Stomach (tissue), 9 donors: ENCODE data around the gene SULT1C2. TPM values are rescaled to one million over a fixed set of nuclear protein-coding genes. Genes with fewer than 3 reads are reported as not detected.

Experiments used
- DNase-seq, 2 donors: peaks; one replicate each; pipeline versions ENCODE4 v3.0.0 to v3.0.0-alpha.2; 2013 to 2019
- H3K27ac ChIP-seq, 5 donors: fragments of 200-600 bp in 4 of 5; sonication (generic) in 4 of 5; one replicate each; pipeline ENCODE4 v1.5.1; 2013 to 2019; ENCODE audit warnings: mild to moderate bottlenecking in 1 of 5, moderate library complexity in 1 of 5
- H3K27me3 ChIP-seq, 3 donors: fragments of 200-600 bp; sonication (generic); one replicate each; pipeline ENCODE4 v1.5.1; 2017 to 2019; ENCODE audit warnings: mixed run types in 1 of 3
- H3K36me3 ChIP-seq, 4 donors: fragments of 200-600 bp; sonication (generic); 1 replicate in 3 of 4; 2 replicates in 1 of 4; pipeline ENCODE4 v1.5.1; 2016 to 2019
- H3K4me1 ChIP-seq, 4 donors: fragments of 200-600 bp; sonication (generic); one replicate each; pipeline ENCODE4 v1.5.1; 2016 to 2019
- H3K4me3 ChIP-seq, 4 donors: fragments of 200-600 bp; sonication (generic) in 3 of 4; one replicate each; pipeline ENCODE4 v1.5.1; 2016 to 2019; ENCODE audit warnings: mild to moderate bottlenecking in 1 of 4
- H3K9me3 ChIP-seq, 4 donors: fragments of 200-600 bp; sonication (generic); one replicate each; pipeline ENCODE4 v1.5.1; 2016 to 2019
- EP300 ChIP-seq: sonication (generic); formaldehyde crosslinking; IDR thresholded peaks from one replicate; pipeline ENCODE4 v1.6.1; 2017; ENCODE audit warnings: antibody characterized with exemption
- POLR2A ChIP-seq, 4 donors: fragments of 450-650 bp; IDR thresholded peaks; one replicate each; pipeline ENCODE4 v1.6.1; 2016; ENCODE audit warnings: antibody characterized with exemption in 4 of 4, control low read depth in 2 of 4, mild to moderate bottlenecking in 1 of 4, moderate library complexity in 1 of 4
- POLR2AphosphoS5 ChIP-seq, 3 donors: sonication (generic); formaldehyde crosslinking; IDR thresholded peaks; one replicate each; pipeline ENCODE4 v1.6.1; 2016; ENCODE audit warnings: antibody characterized with exemption in 3 of 3
- WGBS, 5 donors: extraction: QIAGEN DNeasy Blood & Tissue Kit in 3 of 5; methylation state at CpG; one replicate each; pipeline versions ENCODE4 v1.1.5 to v1.1.7; 2013 to 2018; 5-methylcytosine and 5-hydroxymethylcytosine counted together
- intact Hi-C: fragments of 100-400 bp; cut with DNase I; formaldehyde crosslinking; loops from one replicate; pipeline ENCODE4 v1.15.1; 2023; ENCODE audit warnings: low total_unique reads
- polyA plus RNA-seq, 3 donors: library from polyadenylated mRNA; stranded (reverse); fragments of 200-250 nt; gene quantifications; one replicate each; pipeline ENCODE4 v1.2.3, GENCODE V29; 2013
- total RNA-seq, 5 donors: library from RNA; depleted of rRNA; stranded (reverse); fragments of >200 nt; gene quantifications; one replicate each; pipeline versions ENCODE4 v1.1.0 to v1.2.3, GENCODE V29; 2014 to 2016
- TF ChIP-seq, protein P1 (sequence below), 7 experiments: fragments of 450-650 bp in 4 of 7; fragments of 200-600 bp in 3 of 7; sonication (generic) in 3 of 7; IDR thresholded peaks; one replicate each; pipeline ENCODE4 v1.5.1; 2016 to 2019; ENCODE audit warnings: antibody characterized with exemption in 7 of 7, control low read depth in 2 of 7, mild to moderate bottlenecking in 1 of 7
- donor health status: healthy with polysubstance abuse.
- donor health status: Bipolar disorder and iron deficiency.
- donor health status: healthy.

Gene SULT1C2
- total and polyA plus RNA-seq, 8 donors = 1.4 to 259 (median 80.3) TPM

DNA sequence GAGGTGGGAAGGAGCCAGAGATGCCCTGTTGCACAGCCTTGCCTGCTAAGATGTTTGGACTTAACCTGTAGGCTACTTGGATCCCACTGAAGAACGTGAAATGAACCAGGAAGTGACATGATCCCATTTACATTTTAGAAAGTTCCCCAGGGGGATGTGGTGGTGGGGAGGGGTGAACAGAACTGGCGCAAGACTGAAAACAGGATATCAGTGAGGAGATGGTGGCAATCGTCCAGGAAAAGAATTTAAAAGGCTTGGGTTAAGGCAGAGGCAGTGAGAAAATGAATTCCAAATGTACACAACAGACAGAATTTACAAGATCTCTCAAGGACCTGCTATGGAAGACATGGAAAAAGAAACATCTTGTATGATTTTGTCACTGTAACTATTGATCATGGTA is 42.3 kb downstream of the SULT1C2 start:
- Histone ChIP-seq H3K4me3 (no peak overlapping the region), H3K36me3 (no peaks in the 10 kb centered on the region), H3K4me1 (no peaks in the 10 kb centered on the region), H3K27ac (no peak overlapping the region), H3K27me3 (no peaks in the 10 kb centered on the region), H3K9me3 (no peaks in the 10 kb centered on the region)
- DNase-seq = peak in 1 of 2 donors; percentile 69
- TF ChIP-seq EP300 (no peak), POLR2AphosphoS5 (IDR thresholded peaks at IDR 0.05) (no peak), POLR2A (IDR thresholded peaks at IDR 0.05) (no peak)
- TF ChIP-seq, protein P1, sequence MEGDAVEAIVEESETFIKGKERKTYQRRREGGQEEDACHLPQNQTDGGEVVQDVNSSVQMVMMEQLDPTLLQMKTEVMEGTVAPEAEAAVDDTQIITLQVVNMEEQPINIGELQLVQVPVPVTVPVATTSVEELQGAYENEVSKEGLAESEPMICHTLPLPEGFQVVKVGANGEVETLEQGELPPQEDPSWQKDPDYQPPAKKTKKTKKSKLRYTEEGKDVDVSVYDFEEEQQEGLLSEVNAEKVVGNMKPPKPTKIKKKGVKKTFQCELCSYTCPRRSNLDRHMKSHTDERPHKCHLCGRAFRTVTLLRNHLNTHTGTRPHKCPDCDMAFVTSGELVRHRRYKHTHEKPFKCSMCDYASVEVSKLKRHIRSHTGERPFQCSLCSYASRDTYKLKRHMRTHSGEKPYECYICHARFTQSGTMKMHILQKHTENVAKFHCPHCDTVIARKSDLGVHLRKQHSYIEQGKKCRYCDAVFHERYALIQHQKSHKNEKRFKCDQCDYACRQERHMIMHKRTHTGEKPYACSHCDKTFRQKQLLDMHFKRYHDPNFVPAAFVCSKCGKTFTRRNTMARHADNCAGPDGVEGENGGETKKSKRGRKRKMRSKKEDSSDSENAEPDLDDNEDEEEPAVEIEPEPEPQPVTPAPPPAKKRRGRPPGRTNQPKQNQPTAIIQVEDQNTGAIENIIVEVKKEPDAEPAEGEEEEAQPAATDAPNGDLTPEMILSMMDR (IDR thresholded peaks at IDR 0.05) = no peak
- WGBS, 5 donors = 24 to 42% (median 40%) methylated on average over 3 of the region's 3 CpGs
- intact Hi-C loops = no loop called here

DNA sequence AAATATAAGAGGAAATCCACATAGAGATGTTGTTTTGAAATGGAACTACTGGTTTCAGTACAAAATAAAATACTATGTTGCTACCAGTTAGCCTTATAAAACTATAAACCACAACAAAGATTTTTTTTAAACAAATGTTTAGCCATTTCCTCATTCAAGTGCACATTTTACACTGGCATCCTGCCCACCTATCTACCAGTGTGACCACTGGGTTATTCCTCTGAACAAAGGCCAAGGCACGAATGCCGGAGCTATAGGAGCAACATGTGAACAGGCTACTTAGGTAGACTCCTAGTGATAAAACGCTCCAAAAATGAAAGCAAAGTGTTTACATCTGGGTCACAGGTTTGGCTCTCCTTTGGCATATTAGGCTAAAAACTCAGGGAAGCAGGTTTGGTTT is 57.3 kb downstream of the SULT1C2 start:
- Histone ChIP-seq H3K4me1 (peaks cover 0 to 6% (median 0%) of the 10 kb centered on the region in 4 donors), H3K4me3 (no peak overlapping the region), H3K27me3 (peaks cover 0 to 3% (median 0%) of the 10 kb centered on the region in 3 donors), H3K36me3 (no peaks in the 10 kb centered on the region), H3K9me3 (no peaks in the 10 kb centered on the region), H3K27ac (peak overlapping the region in 1 of 5 donors; percentile 46)
- peak in 1 of 2 donors; percentile 60 for DNase-seq
- WGBS, 5 donors = 11 to 47% (median 38%) methylated on average over 3 of the region's 3 CpGs
- peak in 1 of 3 donors; percentile 11 for TF ChIP-seq POLR2AphosphoS5 (IDR thresholded peaks at IDR 0.05)
- TF ChIP-seq POLR2A (IDR thresholded peaks at IDR 0.05) = no peak
- intact Hi-C loops = no loop called here

DNA sequence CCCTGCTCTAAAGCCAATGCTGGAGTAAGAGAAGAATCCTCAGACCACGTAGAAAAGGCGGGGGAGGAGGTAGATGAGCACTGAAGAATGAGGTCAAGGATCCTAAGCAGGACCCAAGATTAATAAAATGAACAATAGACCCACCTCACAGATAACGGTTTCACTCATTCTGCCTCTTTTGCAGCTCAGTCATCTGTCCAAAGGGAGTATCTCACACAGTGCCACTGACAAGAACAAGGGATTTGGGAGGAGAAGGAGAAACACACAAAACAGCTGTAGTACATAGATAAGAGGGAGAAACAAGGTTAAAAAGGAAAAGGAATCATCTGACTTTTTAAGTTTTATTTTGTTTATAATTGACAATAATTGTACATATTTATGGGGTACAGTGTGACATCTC is 58.1 kb downstream of the SULT1C2 start:
- H3K4me1 ChIP-seq = peaks cover 0 to 6% (median 0%) of the 10 kb centered on the region in 4 donors
- H3K27ac ChIP-seq = peak overlapping the region in 1 of 5 donors; percentile 46
- intact Hi-C loops = no loop called here
- H3K36me3 ChIP-seq = no peaks in the 10 kb centered on the region
- DNase-seq = no peak
- no peak for TF ChIP-seq EP300
- TF ChIP-seq, protein P1 (IDR thresholded peaks at IDR 0.05) = no peak
- TF ChIP-seq POLR2A (IDR thresholded peaks at IDR 0.05) = no peak
- no peak for TF ChIP-seq POLR2AphosphoS5 (IDR thresholded peaks at IDR 0.05)
- no peak overlapping the region for H3K4me3 ChIP-seq
- H3K27me3 ChIP-seq = peaks cover 0 to 3% (median 0%) of the 10 kb centered on the region in 3 donors
- 79 to 91% (median 87%) methylated on average over 3 of the region's 3 CpGs for WGBS, 5 donors
- no peaks in the 10 kb centered on the region for H3K9me3 ChIP-seq

DNA sequence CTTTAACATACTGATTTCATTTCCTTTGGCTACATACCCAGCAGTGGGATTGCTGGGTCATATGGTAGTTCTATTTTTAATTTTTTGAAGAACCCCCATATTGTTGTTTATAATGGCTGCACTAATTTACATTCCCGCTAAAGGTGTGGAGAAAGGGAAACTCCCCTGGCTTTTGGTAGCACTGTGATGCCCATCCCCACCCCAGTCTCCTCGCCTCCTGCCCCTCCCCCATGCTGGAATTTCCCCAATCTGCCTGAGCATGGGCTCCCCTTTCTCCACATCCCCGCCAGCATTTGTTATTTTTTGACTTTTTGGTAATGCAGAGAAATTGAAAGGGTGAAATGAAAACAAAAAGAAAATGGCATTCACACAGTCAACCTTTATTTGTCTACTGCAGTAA is 59.1 kb downstream of the SULT1C2 start:
- H3K4me3 ChIP-seq = no peak overlapping the region
- no peaks in the 10 kb centered on the region for H3K36me3 ChIP-seq
- no peak for DNase-seq
- peaks cover 0 to 3% (median 0%) of the 10 kb centered on the region in 3 donors for H3K27me3 ChIP-seq
- TF ChIP-seq, protein P1 (IDR thresholded peaks at IDR 0.05) = no peak
- no peak for TF ChIP-seq POLR2AphosphoS5 (IDR thresholded peaks at IDR 0.05)
- TF ChIP-seq POLR2A (IDR thresholded peaks at IDR 0.05) = no peak
- TF ChIP-seq EP300 = no peak
- no peaks in the 10 kb centered on the region for H3K9me3 ChIP-seq
- 85 to 91% (median 88%) methylated on average over 3 of the region's 3 CpGs for WGBS, 5 donors
- H3K4me1 ChIP-seq = peaks cover 0 to 6% (median 0%) of the 10 kb centered on the region in 4 donors
- H3K27ac ChIP-seq = no peak overlapping the region
- intact Hi-C loops = no loop called here

DNA sequence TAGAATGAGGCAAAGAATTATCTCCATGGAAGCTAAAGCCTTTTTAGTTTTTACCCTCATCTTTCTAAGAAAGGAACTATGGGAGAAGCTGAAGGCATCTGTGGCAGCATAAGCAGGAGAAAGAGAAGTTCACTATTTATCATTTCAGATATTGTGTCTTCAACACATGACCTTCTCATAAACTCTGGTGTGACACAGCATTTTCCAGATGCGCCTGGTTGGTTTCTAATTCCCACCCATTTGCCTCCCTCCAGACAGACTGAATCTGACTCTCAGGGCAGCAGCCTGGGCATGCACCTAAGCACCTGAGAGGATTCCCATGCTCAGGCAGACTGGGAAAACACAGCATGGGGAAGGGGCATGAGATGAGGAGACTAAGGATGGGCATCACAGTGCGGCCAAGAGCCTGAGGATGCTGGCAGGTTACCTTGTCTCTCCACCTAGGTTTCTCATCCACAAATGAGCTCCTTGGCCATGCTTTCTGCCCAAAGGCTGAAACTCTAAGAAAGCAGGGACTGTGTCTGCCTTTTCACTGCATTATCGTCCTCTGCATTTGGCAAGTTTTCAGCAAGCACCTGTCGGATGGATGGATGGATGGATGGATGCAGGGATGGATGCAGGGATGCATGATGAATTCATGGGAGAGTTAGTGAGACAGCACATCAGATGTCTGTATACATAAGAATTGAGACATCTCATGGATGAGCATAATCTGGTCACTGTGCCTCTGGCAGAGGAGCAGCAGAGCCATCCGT is 60.3 kb downstream of the SULT1C2 start:
- H3K27ac ChIP-seq = no peak overlapping the region
- no peak for TF ChIP-seq POLR2A (IDR thresholded peaks at IDR 0.05)
- no peak for TF ChIP-seq POLR2AphosphoS5 (IDR thresholded peaks at IDR 0.05)
- TF ChIP-seq, protein P1 (IDR thresholded peaks at IDR 0.05) = no peak
- TF ChIP-seq EP300 = no peak
- intact Hi-C loops = no loop called here
- H3K27me3 ChIP-seq = peaks cover 0 to 3% (median 0%) of the 10 kb centered on the region in 3 donors
- H3K36me3 ChIP-seq = no peaks in the 10 kb centered on the region
- H3K4me3 ChIP-seq = no peak overlapping the region
- DNase-seq = no peak
- 81 to 94% (median 89%) methylated on average over 5 of the region's 5 CpGs for WGBS, 5 donors
- peaks cover 0 to 6% (median 0%) of the 10 kb centered on the region in 4 donors for H3K4me1 ChIP-seq
- H3K9me3 ChIP-seq = no peaks in the 10 kb centered on the region
